ENCODE data around the gene VTI1A.

The VTI1A gene

DNA sequence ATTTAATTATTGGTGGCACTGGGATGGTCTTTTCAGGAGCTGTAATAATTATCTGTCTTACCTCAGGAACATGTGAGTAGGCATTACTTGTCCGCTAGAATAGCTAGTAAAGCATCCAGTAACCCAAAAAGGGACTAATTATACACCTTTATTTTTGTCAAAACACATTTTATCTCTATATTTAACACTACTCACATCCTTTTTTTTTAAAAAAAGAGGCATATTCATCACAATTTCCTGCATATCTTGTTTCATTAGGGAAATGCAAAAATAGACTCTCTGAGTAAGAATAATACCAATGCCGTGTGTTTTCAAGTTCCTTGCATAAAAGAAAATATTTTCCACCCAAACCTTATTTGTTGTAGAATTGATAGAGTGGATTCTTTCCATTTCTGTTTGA, 99.5 kb downstream of the VTI1A start:
- no peak for DNase-seq (ENCODE audit: low spot score)

GRCh38 chr10:112548535-112549276, 101.7 kb downstream of the VTI1A start:
- DNase-seq (ENCODE audit: low spot score), result no peak

DNA sequence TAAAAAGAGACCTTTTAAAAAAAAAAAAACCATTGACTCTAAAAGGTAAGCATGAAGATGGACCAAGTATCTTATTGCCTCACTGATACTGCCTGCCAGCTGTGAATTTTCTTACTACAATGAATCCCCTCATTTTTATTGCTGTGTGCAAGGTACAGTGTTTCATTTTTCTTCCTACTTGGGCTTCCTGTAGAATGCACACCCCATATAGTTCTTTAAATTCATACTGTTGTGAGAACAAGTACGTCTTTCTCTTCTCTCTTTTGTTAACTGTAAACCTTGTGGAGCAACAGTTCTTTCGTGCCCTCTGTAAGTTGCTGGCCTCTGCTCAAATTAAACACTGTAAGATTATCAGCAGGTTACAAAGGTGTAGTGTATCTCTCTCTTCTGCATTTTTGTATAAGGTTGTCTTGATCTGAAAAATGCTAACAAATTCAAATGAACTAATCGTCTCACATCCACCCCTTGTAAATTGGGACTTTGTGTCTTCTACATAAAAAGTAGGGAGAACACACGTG, 105.6 kb downstream of the VTI1A start:
- DNase-seq (ENCODE audit: low spot score), result no peak

DNA sequence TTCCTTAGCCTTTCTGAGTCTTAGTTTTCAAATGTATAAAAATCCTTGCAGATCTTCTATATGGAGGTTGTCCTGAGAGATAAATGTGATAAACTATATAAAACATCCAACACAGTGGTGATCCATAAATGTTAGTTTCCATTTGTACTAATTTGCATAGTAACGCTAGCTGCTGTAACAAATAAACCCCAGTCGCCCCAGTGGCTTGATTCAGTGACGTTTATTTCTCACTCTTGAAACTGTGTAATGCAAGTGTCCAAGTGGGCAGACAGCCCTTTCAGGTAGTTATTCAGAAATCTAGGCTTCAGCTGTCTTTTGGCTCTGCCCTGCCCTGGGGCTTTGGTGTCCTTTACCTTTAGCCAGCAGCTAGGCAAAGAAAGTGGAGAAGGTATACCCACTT, 106.3 kb downstream of the VTI1A start:
- DNase-seq (ENCODE audit: low spot score), result no peak

- DNase-seq (ENCODE audit: low spot score), result no peak
Observed at GRCh38 chr10:112554263-112554662, 107.2 kb downstream of the VTI1A start.

DNA sequence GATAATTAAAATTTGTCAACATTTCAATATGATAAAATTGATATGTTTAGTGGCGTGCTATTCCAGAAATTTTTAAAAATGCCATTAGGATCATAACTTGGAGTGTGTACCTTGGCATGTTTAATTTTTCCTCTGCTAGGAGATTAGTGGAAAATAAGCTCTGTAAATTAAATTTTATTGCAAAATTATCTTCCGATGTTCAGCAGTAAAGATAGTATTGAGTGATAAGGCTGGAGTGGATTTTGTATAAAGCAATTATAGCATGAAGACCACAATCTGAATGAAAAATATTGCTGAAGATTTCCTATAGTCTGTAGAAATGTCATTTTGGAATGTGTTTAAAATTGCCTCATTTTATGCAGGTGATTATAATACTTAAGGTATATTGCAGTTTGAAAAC, 110.2 kb downstream of the VTI1A start:
- no peak for DNase-seq (ENCODE audit: low spot score)

DNA sequence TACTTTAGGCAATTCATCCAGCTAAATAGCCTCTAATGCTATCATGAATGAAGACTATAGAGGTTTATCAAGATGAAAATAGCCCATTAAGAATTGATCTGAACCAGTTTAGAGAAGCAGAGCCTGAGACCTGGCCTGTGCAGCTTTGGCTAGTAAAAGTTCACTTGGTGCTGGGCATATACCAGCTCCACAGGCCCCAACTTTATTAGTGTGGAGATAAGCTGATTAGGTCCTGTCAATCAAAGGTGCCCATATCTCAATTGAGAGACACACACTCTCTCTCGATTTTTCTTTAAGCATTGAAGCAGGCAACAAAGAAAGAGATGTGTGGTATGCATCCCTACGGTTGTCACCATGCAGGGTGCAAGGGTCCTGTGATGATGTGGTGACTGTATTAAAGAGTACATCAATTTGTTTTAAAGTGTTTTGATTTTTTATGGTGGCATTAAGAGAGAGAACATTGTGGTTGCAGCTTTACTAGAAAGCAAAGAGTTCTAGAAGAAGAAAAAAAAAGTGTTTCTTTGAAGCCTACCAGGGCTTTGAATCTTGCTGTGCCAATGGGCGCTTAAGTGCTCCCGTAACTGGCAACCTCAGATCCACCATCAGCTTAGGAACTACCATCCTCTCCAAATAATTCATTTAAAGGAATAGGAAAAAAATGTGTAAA, 111.6 kb downstream of the VTI1A start:
- DNase-seq (ENCODE audit: low spot score), result no peak

DNA sequence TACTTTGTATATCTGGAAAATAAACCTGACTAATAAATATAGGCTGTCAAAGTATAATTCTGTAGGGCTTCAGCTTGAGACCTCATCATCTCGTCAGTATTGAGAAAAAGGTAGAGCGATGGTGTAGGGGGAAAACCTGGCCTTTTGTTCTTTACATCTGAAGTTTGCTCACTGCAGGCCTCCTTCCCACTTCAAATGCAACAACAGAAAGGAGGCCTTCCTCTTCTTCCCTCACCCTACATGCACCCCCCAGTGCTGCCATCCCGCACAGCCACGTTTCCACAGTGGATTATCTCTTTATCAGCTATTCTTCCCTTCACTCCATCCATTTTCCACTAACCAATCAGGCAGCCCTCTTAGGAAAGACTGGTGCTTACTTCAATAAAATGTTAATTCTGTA, 112.3 kb downstream of the VTI1A start:
- DNase-seq (ENCODE audit: low spot score), result no peak

GRCh38 chr10:112562122-112562521, 115.1 kb downstream of the VTI1A start:
- no peak for DNase-seq (ENCODE audit: low spot score)

DNA sequence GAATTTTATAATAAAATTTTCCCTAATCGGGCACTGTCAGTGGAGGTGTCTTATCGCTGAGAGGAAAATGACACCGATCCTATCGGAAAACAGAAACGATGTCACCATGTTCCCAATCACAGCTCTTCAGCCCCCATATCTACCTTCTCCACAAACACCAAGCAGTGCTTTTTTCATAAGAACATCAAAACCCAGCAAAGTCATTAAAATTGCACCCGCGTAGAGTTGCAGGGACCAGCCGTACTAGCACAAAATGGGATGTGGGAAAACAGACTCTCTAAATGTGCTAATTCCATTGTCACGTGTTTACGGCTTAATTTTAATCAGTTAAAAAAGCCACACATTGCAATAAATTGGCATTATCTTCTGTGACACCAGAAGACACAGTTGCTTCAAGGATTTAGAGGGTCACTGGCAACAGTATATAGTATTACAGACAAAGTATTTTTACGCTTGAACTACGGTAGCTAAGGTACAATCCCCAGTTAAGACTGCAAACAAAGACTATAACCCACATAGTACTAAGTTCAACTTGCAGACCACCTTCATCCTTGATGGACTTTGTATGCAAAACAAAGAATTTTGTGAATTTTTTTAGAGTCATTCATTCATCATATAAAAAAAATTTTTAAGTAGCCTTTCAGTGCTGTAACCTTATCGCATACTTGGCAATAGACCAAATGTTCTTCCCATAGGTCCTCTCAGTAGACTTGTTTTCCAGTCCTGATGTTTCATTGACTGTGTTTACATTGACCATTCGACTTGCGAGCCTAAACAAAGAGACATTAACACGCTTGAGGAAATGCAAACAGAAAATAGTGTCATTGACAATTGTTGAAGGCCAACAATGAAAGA, 116.0 kb downstream of the VTI1A start:
- peak; percentile 37 for DNase-seq (ENCODE audit: low spot score)

DNA sequence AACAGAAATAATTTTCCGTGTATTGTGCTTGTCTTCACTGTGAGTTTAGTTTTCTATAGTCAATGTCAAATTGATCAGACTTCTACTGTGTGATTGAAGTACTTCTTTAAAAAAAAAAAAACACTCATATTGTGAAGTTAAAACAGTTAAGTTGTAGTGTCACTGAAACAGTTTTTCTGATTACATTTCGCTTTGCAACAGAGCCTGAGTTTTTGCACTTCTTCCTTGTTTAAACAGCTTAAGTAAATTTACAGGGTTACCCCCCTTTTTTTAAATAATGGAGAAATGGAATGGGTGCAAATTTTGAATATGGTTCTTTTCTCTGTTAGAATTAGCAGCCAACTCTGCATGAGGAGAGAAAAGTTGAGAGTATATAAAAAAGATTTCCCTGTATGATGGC, 117.3 kb downstream of the VTI1A start:
- DNase-seq (ENCODE audit: low spot score), result no peak

- peak; percentile 33 for DNase-seq (ENCODE audit: low spot score)
Observed at GRCh38 chr10:112565434-112566053, 118.5 kb downstream of the VTI1A start.

DNA sequence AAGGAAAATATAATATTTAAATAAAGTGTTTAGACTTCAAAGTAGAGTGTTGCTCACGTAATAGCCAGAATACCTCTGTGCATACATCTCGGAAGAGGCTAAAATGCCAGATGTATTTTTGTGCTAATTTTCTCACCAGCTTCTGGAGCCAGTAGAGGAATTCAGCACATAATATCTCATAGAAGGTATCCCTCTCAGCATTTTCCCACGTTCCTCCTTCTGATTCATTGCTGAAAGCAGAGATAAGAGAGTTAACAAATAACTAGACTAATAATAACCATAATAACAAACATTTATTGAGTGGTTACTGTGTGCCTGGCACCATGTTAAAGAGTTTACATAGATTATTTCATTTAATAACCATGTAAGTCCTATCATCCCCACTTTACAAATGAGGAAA, 123.6 kb downstream of the VTI1A start:
- DNase-seq (ENCODE audit: low spot score), result no peak

GRCh38 chr10:112579578-112579977, 132.6 kb downstream of the VTI1A start:
- no peak for DNase-seq (ENCODE audit: low spot score)

GRCh38 chr10:112580267-112580666, 133.3 kb downstream of the VTI1A start:
- DNase-seq (ENCODE audit: low spot score), result no peak

DNA sequence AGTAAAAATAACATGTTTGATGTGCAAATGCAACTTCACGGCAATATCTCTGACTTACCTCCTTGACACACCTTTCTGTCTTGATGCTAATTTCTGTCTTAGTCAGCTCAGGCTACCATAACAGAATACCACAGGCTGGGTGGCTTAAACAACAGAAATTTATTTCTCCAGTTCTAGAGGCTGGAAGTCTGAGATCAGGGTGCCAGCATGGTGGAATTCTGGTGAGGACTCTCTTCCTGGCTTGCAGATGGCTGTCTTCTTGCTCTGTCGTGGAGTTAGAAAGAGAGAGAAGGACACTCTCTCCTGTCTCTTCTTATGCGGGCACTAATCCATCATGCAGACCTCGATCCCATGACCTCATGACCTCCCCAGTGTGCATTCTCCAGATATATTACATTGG, 134.9 kb downstream of the VTI1A start:
- DNase-seq (ENCODE audit: low spot score), result no peak

DNA sequence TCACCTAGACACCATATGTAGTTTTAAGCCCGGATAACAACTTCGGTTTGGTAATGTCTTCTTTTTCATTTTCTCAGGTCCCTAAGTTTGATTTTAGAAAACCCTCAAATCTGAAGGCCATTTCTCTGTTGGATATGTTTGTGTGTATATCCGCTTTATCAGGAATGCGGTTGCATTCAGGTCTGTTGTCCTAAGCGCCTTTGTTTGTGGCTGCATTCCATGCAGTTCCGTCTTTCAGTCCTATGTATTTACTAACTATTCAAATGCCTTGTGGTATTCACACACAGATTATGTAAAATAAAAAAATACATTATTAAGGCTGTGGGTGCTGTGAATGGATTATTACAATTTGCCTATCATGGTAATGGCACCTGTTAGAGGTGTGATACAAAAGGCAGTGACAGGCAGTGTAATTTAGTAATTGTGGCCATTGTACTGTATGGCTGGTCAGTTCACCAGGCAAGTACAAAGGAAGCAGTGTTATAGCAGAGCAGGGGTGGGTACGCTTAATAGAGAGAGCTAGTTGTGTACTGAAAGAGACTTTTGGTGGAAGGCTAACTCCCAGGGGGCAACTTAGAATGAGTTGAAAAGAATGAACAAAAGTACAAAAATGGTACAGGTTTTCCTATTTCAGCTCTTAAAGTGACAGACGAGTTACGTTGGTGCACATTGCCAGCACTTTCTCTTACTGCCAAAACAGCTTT, 136.4 kb downstream of the VTI1A start:
- DNase-seq (ENCODE audit: low spot score), result no peak

GRCh38 chr10:112584276-112584675, 137.3 kb downstream of the VTI1A start:
- no peak for DNase-seq (ENCODE audit: low spot score)

DNA sequence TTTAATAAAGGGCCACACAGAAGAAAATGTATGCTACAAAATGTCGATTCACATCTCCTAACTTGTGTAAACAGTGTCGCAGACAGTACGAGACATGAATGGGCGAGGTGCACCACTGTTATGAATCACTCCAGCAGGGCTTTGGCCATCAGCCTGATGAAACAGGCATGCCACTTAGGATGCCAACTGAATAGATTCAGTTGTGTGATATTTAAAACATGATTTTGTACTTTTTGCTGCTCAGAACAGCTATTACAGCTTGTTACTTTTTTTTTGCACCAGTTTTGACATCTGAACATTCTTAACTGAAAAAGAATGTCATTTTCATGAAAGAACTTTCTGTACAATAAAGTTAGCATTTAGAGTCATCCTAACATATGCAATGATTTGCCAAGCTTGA, 138.1 kb downstream of the VTI1A start:
- DNase-seq (ENCODE audit: low spot score), result no peak

GRCh38 chr10:112585960-112586359, 138.9 kb downstream of the VTI1A start:
- DNase-seq (ENCODE audit: low spot score), result no peak

DNA sequence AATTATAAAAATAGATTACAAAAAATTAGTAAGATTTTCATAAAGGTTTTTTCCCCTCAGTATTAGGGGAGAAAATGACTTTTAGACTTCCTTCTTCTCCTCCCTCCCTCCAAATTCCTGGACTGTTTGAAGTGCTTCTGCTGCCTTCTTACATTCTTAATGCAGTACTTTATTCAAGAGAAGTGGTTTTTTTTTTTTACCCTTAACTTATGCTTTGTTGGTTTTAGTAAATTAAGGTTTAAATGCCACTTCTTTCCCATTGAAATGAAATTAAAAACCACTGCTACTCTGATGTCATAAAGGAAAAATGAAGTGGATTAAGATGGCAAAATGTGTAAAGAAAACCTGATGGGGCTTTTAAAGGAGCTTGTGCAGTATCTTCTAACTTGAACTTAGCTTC, 140.7 kb downstream of the VTI1A start:
- no peak for DNase-seq (ENCODE audit: low spot score)

Data from HuH-7.5 (cell line).